GM18519 (cell line): ENCODE measurements around the gene DTYMK.

ENCODE experiments used
- ATAC-seq: cut with Tn5 transposase; IDR thresholded peaks from one replicate; pipeline ENCODE4 v1.9.1; 2021; ENCODE audit warnings: mild to moderate bottlenecking, moderate library complexity; ENCODE audit not compliant: unreplicated experiment, low FRiP score

The DTYMK gene

DNA sequence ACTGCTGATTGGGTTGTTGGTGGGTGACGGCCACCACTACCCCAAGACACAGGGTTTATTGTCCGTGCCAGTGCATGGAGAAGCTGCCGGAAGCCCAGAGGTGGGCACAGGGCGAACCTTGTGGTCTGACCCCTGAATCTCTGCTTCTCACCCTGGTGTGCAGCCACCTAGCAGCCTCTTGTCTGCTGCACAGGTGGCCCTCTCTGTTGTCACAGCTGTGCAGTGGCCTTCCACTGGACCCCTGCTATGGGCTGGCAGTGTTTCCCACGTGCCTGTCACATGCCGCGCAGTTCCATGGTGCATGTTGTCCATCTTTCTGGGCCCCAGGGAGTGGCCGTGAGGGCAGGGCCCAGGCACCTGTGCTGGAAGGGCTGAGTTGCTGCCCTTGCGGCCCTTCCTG lies 33.9 kb downstream of the DTYMK start:
- no peak for ATAC-seq

DNA sequence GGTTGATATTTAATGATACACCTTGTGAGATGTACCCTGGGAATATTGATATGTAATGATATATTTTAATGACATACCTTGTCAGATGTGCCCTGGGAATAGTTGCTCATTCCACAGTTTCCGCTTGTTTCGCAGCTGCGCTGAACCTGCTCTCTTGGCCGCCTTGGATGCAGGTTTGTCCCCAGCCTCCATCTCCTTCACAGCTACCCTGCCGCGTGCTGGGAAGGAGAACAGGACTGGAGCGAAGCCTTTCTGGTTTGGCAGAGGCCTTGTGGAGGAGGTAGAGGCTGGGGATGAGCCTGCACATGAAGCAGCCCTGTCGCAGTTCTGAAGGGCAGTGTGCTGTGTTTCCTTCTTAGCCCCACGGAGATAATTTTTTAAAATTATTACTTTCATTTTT lies 34.5 kb downstream of the DTYMK start:
- ATAC-seq = no peak

DNA sequence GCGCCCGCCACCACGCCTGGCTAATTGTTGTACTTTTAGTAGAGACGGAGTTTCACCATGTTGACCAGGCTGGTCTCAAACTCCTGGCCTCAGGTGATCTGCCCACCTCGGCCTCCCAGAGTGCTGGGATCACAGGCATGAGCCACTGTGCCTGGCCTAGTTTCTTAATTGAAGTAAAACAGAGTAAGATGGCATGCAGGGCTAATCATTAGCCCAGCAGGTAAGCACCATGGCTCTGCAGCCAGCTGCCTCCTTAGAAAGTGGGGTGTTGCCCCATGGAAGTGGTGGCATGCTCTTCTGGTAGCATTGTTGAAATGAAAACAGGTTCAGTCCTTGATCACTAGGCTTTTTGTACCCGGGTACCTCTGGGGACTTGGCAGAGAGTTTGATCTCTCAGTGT lies 36.7 kb downstream of the DTYMK start:
- ATAC-seq = no peak

DNA sequence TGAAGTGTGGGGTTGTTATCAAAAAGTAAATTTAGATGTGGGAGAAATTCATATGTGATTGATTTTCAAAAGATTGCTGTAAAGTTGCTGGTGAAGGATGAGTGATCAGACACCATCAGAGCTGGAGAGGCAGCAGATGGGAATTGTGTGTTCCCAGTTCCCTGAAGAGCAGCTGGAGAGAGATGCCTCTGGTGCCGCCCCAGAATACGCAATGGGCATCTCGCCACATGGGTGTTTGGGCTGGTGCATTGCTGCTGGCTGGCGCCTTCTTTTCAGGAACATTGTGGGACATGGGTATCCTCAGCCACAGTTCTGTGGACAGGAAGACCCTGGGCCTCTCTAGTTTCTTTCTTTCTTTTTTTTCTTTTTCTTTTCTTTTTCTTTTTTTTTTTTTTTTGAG lies 37.2 kb downstream of the DTYMK start:
- no peak for ATAC-seq

DNA sequence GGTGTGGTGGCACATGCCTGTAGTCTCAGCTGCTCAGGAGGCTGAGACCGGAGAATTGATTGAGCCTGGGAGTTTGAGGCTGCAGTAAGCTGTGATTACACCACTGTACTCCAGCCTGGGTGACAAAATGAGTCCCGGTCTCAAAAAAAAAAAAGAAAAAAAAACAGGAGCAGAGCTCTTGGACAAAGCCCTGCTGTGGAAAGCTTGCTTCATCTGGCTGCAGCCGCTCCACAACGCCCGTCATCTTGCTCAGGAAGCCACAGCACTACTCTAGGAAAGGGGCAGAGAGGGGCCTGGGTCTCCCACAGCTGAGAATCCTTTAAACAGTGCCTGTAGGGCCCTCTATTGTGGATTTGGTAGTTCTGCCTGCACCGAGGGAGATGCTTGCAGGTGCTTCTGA lies 38.2 kb downstream of the DTYMK start:
- ATAC-seq = no peak

DNA sequence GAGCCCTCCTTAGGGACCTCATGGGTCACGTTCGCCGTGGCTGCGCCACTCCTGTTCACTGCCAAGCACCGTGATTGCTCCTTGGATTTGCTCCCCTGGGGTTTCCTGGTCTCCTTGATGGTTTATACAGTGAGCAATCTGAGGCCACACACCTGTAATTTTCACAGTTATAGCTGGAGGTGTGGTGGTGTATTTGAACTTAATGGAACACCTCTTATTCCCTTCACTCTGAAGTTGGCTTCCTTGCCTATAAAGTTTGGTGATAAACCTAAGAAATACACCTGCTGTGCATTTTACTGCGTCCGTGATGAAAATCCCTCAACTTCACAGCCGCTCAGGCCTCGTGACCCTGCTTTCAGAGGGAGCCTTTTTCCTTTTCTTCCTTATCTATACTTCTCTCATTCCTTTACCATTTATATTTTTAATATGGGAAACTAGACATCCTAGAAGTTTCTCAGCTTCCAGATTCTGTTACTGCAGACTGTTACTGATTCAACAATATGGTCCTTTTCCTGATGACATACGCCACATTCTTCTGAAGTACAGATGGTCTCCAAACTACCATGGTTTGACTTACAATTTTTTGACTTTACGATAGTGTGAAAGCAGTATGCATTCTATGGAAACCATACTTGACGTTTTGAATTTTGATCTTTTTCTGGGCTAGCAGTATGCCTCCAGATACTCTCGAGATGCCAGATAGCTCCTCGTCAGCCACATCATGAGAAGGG lies 40.5 kb downstream of the DTYMK start:
- no peak for ATAC-seq

DNA sequence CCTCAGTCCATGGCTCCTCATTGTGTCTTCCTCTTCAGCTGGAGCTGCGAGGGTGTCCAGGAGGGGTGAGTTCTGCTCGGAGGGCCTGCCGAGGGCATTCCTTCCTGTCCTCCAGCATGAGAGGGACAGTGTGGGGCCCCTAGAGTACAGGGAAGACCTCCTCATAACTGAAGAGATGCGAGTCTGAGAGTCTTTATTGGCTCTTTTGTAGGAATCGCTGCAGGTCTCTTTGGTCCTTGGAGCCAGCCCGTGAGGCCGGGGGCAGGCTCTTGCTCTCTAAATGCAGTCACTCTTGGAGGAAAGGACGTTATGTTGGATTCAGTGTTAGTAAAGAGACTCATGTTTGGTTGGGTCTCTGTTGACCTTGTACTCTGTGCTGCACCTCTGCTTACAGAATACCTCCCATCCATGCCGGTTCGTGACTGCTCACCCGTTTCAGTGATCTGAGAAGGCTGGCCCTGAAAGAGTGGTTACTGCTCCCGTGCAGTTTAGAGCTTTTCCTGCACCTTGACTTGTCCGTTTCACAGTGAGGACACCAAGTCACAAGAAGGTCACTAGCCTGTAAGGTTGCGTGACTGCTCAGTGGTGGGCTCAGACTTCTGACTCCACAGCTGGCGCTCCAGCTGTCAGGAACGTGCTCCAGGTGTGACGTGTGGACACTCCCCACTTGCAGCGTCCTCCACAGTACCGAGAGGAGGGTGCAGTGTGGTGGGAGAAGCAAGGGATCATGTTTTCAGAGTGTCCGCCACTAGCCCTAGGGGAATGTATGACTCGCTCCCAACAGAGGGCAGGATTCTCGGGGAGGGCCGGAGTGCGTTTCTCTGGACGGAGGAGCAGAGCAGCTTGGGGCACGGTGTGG lies 41.3 kb downstream of the DTYMK start:
- no peak for ATAC-seq

DNA sequence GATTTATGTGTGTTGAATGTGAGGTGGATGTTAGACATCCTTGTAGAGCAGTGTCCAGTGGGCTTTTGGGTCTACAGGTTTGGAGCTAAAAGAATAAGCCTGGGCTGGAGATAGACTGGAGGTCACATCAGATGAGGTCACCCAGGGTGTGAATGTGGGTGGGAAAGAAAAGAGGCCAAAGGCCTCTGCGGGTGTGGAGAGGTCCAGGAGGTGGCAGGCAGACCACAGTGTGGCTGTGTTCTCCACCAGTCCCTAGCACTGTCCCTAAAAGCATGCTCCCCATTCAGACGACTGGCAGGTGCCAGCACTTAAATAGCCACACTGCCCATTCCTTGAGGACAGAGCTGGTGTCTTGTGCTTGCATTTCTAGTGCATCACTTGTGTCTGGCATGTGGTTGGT lies 45.0 kb downstream of the DTYMK start:
- no peak for ATAC-seq

DNA sequence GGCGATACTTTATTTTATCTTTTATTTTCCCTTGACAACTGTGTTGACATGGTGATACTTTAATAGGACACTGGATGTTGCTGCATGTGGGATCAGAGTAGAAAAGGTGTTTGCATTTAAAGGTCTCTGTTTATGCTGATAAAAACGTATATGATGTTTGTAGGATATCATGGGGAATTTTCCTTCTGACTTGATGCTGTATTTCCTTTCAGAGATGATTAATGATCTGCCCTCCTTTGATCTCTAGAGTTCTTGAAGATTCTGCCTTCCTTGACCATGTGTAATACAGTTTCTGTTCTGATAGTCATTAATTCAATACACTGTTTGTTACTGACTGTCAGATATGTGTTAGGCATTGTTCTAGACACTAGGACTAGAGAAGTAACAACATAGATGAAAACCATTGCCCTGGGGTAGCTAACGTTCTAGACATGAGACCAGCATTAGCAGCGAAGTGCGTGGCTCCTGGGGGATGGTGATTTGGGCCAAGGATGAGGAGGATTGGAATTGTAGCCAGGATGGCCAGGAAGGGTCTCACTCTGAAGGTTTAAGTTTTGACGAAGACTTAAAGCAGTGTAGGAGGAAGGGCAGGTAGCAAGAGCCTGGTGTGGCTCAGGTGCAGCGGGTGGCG lies 46.3 kb downstream of the DTYMK start:
- ATAC-seq = no peak

DNA sequence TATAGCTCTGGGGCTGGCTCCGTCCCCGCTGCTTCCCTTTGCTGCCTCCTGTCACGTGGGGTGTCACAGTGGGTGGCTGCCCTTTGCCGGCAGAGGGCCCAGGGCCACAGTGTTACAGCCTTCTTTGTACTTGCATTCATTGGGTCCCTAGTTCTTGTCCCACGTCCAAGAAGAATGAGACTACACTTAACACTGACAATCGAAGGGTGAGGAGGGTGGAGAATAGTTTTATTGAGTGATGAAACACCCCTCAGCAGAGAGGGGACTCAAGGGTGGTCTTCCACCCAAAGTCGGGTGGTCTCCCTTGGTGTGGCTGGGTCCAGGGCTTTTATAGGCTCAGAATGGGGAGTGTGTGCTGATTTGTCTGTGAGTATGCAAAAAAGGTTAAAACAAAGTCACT lies 47.2 kb downstream of the DTYMK start:
- no peak for ATAC-seq

DNA sequence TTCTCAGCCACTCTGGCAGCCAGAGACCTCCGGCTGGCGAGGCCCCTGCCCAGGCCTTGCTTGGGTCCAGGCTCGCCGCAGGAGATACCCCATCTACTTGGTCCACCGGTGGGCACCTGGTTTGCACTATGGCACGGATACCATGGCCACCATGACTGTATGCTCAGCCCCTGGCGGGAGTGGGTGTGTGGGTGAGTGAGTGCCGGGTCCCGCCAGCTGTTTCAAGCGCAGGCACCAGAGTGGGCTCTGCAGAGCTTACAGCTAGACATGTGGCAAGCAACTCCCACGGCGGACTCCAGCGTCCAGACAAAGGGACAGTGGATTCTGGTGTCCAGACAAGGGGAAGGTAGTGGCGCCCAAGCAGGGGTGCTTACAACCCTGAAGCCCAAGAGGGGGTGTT lies 47.7 kb downstream of the DTYMK start:
- ATAC-seq = no peak

DNA sequence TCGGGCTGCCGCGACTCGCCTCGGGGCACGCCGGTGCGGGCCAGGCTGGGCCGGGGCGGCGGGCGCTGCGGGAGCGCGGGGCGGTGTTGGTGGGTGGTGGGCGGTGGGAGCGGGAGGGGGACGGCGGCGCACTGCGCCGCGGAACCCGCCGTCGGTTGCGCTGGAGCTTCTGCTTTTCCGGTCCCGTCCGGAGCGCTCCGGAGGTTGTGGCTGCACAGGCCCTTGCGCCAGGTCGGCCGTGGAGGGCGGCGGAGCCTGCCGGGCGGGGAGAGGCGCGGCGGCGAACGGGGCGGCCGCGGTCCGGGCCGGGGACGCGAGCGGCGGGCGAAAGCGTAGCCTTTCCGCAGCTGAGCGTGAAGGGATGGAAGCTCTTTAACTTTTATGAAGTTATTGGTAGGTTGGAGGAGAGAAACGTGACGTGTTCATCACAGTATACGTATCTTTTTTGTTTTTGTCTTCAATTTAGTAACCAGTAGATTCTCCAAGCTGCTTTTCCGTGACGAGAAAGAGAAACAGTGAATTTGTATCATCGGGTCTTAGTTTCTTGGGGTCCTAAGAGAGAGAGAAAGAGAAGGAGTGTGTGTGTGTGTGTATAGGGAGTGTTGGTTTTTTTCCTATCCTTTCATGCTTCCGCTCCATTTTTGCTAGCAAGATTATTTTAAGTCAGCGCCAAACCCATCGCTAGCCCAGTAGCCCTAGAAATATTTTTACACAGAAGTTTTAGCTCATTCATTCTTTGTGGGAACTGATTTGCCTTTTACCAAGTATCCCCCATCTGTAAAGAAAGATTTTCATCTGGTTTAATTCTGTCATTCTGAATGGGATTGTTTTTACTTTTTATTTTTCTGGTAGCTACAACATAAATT lies 48.6 kb downstream of the DTYMK start:
- ATAC-seq = peak; percentile 23

DNA sequence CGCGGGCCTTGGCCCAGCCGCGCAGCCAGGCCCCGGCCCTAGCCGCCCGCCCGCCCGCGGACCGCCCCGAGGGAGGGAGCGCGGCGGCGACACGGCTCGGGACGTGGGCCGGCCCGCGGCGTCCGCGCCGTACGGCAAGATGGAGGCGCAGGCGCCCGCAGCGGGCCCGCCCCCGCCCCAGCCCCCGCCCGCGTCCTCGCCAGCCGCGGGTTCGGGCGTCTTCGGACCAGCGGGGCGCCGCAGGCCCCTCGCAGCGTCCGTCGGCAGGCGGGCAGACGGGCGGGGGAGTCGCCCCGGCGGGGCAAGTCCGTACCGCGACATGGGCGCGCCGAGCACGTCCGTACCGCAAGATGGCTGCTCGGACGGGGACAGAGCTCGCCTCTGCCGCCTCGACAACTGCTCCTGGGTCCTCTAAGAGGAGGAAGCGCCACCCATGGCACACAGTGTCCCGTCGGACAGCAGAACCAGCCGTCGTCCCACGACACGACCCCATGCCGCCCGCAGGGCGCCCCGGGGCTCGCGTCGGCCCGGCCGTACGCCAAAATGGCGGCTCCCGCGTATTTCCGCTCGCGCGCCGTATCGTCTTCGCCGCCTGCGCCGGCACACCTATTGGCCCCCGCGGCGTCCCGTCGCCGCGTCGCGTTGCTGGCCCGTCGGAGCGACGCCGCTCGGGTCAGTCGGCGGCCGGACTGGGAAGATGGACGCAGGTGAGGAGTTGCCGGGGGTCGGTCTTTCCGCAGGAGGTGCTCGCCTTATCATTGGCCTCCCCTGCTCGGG lies 49.4 kb downstream of the DTYMK start, which contains the start of the genes ATG4B and THAP4:
ATG4B (plus strand) TSS at position 676 of the 777 bp plus-strand sequence; CDS start at position 698, 22 bp downstream.
THAP4 (minus strand) TSS at position 141 of the 777 bp plus-strand sequence. CDS start 141 bp downstream, outside the sequence.
- ATAC-seq = peak; percentile 35

DNA sequence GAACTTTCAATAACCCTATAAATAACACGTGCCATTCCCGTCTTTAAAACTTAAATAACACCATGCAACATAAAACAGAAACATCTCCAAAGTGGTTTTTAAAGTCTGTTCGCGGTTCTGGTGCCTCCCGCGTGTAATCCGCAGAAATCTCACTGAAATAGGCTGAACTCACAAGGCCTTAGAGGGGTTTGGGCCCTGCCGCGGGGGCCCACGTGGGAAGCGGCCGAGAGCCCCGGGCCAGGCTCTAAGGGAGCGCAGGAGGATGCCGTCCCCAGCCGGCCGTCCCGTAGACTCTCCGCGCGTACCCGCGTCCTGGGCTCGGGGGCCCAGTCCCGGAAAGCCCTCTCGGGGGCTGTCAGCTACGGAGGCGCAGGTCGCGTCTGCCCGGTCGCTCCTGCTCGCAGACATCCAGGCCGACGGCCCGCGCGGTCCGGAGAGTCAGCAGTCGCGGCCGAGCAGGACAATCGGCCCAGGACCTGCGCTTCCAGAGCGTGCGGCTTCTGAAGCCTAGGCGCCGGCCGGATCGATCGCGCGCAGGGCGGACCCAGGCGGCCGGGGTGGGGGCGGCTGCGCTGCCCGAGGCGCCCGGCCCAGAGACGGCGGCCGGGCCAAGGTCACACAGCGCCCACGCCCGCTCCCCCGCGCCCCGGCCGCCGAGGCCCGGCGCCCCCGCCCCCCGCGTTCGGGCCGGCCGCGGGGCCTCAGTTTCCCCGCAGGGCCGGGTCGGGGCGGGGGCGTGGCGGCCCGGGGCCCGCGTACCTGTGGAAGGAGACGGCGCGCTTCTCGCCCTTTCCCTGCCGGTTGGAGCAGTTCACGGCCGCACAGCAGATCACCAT lies 50.2 kb downstream of the DTYMK start:
- peak; percentile 19 for ATAC-seq

DNA sequence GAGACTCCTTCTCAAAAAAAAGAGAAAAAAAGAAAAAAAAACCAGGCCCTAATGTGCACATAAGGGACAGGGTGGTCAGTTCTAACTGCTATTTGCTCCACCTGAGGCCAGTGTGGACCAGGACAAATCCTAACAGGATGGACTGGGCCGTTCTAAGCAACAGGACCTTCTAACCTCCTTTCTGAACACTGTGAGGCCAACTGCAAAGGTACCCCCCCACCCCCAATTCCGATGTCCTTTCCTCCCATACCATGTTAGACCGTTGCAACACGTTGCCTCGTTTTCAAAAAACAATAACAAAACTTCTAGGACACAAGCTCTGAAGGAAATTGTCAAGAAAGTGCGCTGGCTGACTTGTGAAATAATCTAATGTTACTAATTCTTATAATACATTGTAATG lies 50.9 kb downstream of the DTYMK start:
- ATAC-seq = no peak

DNA sequence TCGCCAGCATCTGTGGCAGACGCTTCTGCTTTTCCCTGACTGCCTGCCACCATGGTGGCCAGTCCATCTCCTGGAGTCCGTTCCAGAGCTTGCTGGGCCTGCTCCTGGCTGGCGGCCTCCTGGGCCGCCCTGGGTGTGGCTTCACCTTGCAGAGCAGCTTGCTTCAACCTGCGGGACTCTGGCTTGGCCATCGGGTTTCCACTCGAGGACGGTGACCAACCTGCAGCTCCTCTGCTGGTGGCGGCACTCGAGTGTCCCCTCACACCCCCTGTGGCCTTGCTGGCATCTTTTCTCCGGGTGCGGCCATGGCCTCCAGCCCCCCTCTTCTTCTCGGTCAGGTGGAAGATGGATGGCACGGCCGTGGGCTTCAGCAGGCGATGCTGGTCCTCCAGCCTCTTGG lies 53.1 kb downstream of the DTYMK start:
- ATAC-seq = no peak

DNA sequence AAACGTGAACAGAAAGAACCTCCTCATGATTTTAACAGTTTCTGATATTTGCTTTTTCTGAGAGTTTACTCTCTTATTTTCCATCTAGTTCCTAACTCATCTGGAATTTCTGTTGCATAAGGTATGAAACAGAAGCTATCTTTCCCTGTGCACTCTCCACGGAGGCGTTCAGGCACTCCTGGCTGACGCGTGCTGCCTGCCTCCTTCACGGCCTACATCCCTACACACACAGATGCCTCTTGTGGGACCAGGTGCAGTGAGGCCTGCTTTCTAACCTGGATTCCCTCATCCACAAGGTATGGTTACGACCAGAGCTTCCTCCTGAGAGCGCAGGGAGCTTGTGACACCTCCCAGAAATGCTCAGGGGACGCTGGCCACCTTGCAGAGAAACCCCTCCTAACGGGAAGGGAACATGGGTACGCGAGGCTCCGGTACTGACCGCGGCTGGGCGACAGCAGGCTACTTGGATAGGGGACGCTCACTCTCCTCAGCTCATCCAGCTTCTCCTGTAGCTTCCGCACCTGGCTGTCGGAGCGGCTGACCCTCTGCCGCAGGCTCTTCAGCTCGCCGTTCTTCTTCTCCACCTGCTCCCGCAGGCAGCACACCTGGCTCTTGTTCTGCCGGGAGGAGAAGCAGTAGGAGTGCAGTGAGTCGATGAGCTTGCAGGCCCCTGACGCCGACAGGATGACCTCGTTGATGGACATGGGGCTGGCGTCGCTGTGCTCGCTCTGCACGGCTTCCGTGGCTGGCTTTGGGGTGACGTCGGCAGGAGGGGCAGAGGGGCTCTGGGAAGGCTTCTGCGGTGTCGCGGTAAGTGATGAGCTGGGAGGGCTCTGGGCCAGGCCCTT lies 53.9 kb downstream of the DTYMK start:
- ATAC-seq = no peak
